ENCODE measurements around the gene FBLN1. TPM values are rescaled to one million over a fixed set of nuclear protein-coding genes. Genes with fewer than 3 reads are reported as not detected.
"Not testable (repeated sequence)": the region's sequence is repeated elsewhere in the genome, so short reads cannot be mapped to it uniquely, and the experiment has no call there.

Gene FBLN1
- total and polyA plus RNA-seq, 4 experiments from 2014 or later = not detected

GRCh38 chr22:45485261-45485660 lies 17.4 kb upstream of the FBLN1 start:
- ChIA-PET POLR2A (ENCODE audit: partially characterized antibody) (no interaction called here), CTCF (ENCODE audit: partially characterized antibody) (interaction anchor here (0.9 kb wide), 1 partner anchor 8 kb away, joined by 3 read pairs; no protein-coding TSS in a partner anchor)
- H3K4me1 ChIP-seq (ENCODE audit: insufficient read depth, low read length) = no peaks in the 10 kb centered on the region
- no peak overlapping the region for H3K4me3 ChIP-seq (ENCODE audit: low read length in 2 of 2)
- H3K36me3 ChIP-seq (ENCODE audit: insufficient read depth, low read length) = no peaks in the 10 kb centered on the region
- no peaks in the 10 kb centered on the region for H3K27me3 ChIP-seq (ENCODE audit: insufficient read depth, low read length)
- no peaks in the 10 kb centered on the region for H3K4me1 Mint-ChIP-seq
- no peaks in the 10 kb centered on the region for H3K36me3 Mint-ChIP-seq
- no peak overlapping the region for H3K27ac ChIP-seq (ENCODE audit: low read depth, low read length)
- H3K9me3 Mint-ChIP-seq = peaks cover 0 to 5% (median 0%) of the 10 kb centered on the region in 8 donors
- intact Hi-C loops (cut with micrococcal nuclease) = no loop called here
- no peak overlapping the region for H3K27ac Mint-ChIP-seq
- peaks cover 9 to 11% of the 10 kb centered on the region in 2 donors for H3K27me3 Mint-ChIP-seq
- no peak overlapping the region for H3K4me3 Mint-ChIP-seq
- H3K9me3 ChIP-seq (ENCODE audit: control insufficient read depth in 1 of 2, low read length in 2 of 2) = no peaks in the 10 kb centered on the region
- no peak for DNase-seq

GRCh38 chr22:45488764-45489370 lies 13.8 kb upstream of the FBLN1 start:
- peaks cover 13 to 15% of the 10 kb centered on the region in 2 donors for H3K27me3 Mint-ChIP-seq
- Histone ChIP-seq H3K4me3 (ENCODE audit: low read length in 2 of 2) (no peak overlapping the region), H3K27me3 (ENCODE audit: insufficient read depth, low read length) (no peaks in the 10 kb centered on the region), H3K36me3 (ENCODE audit: insufficient read depth, low read length) (no peaks in the 10 kb centered on the region), H3K27ac (ENCODE audit: low read depth, low read length) (no peak overlapping the region), H3K4me1 (ENCODE audit: insufficient read depth, low read length) (no peaks in the 10 kb centered on the region), H3K9me3 (ENCODE audit: control insufficient read depth in 1 of 2, low read length in 2 of 2) (no peaks in the 10 kb centered on the region)
- intact Hi-C loops (cut with micrococcal nuclease) = no loop called here
- H3K4me1 Mint-ChIP-seq = no peaks in the 10 kb centered on the region
- H3K9me3 Mint-ChIP-seq = no peaks in the 10 kb centered on the region
- no peaks in the 10 kb centered on the region for H3K36me3 Mint-ChIP-seq
- H3K4me3 Mint-ChIP-seq = no peak overlapping the region
- ChIA-PET POLR2A (ENCODE audit: partially characterized antibody) (no interaction called here), CTCF (ENCODE audit: partially characterized antibody) (interaction anchor here (0.6 kb wide), 1 partner anchor 381 kb away, joined by 3 read pairs; no protein-coding TSS in a partner anchor)
- no peak overlapping the region for H3K27ac Mint-ChIP-seq
- DNase-seq = no peak

- Histone ChIP-seq H3K4me1 (ENCODE audit: insufficient read depth, low read length) (no peaks in the 10 kb centered on the region), H3K36me3 (ENCODE audit: insufficient read depth, low read length) (no peaks in the 10 kb centered on the region), H3K27ac (ENCODE audit: low read depth, low read length) (no peak overlapping the region), H3K27me3 (ENCODE audit: insufficient read depth, low read length) (no peaks in the 10 kb centered on the region), H3K4me3 (ENCODE audit: low read length in 2 of 2) (no peak overlapping the region), H3K9me3 (ENCODE audit: control insufficient read depth in 1 of 2, low read length in 2 of 2) (no peaks in the 10 kb centered on the region)
- intact Hi-C loops (cut with micrococcal nuclease) = no loop called here
- ChIA-PET CTCF (ENCODE audit: partially characterized antibody) (no interaction called here), POLR2A (ENCODE audit: partially characterized antibody) (no interaction called here)
- Mint-ChIP-seq H3K4me3 (no peak overlapping the region), H3K4me1 (no peaks in the 10 kb centered on the region), H3K36me3 (no peaks in the 10 kb centered on the region), H3K27me3 (peaks cover 13 to 15% of the 10 kb centered on the region in 2 donors), H3K27ac (no peak overlapping the region), H3K9me3 (no peaks in the 10 kb centered on the region)
- no peak for DNase-seq
Observed at GRCh38 chr22:45490836-45491235, 11.8 kb upstream of the FBLN1 start.

GRCh38 chr22:45491841-45492240 lies 10.8 kb upstream of the FBLN1 start:
- H3K27me3 Mint-ChIP-seq = peaks cover 18 to 20% of the 10 kb centered on the region in 2 donors
- POLR2A ChIA-PET (ENCODE audit: partially characterized antibody) = no interaction called here

GRCh38 chr22:45493286-45493771 lies 9.4 kb upstream of the FBLN1 start:
- H3K36me3 Mint-ChIP-seq = no peaks in the 10 kb centered on the region
- no peaks in the 10 kb centered on the region for H3K36me3 ChIP-seq (ENCODE audit: insufficient read depth, low read length)
- POLR2A ChIA-PET (ENCODE audit: partially characterized antibody) = no interaction called here
- H3K27me3 ChIP-seq (ENCODE audit: insufficient read depth, low read length) = no peaks in the 10 kb centered on the region
- H3K4me1 Mint-ChIP-seq = peaks cover 0 to 4% (median 2%) of the 10 kb centered on the region in 4 donors
- no peak for DNase-seq
- intact Hi-C loops (cut with micrococcal nuclease) = no loop called here
- no peaks in the 10 kb centered on the region for H3K9me3 Mint-ChIP-seq
- no peaks in the 10 kb centered on the region for H3K4me1 ChIP-seq (ENCODE audit: insufficient read depth, low read length)
- no peak overlapping the region for H3K4me3 ChIP-seq (ENCODE audit: low read length in 2 of 2)
- H3K27ac Mint-ChIP-seq = peak overlapping the region in 1 of 7 donors; percentile 17
- CTCF ChIA-PET (ENCODE audit: partially characterized antibody) = interaction anchor here (1.3 kb wide), 1 partner anchor 9 kb away, joined by 3 read pairs; no protein-coding TSS in a partner anchor
- H3K27me3 Mint-ChIP-seq = peaks cover 18 to 26% of the 10 kb centered on the region in 2 donors
- H3K27ac ChIP-seq (ENCODE audit: low read depth, low read length) = no peak overlapping the region
- H3K9me3 ChIP-seq (ENCODE audit: control insufficient read depth in 1 of 2, low read length in 2 of 2) = no peaks in the 10 kb centered on the region
- peak overlapping the region in 1 of 8 donors; percentile 21 for H3K4me3 Mint-ChIP-seq

More at GRCh38 chr22:45491841-45492240, 10.8 kb upstream of the FBLN1 start:
- Mint-ChIP-seq H3K9me3 (no peaks in the 10 kb centered on the region), H3K36me3 (no peaks in the 10 kb centered on the region), H3K4me1 (no peaks in the 10 kb centered on the region), H3K27ac (no peak overlapping the region), H3K4me3 (no peak overlapping the region)
- Histone ChIP-seq H3K4me1 (ENCODE audit: insufficient read depth, low read length) (no peaks in the 10 kb centered on the region), H3K9me3 (ENCODE audit: control insufficient read depth in 1 of 2, low read length in 2 of 2) (no peaks in the 10 kb centered on the region), H3K27me3 (ENCODE audit: insufficient read depth, low read length) (no peaks in the 10 kb centered on the region), H3K36me3 (ENCODE audit: insufficient read depth, low read length) (no peaks in the 10 kb centered on the region), H3K4me3 (ENCODE audit: low read length in 2 of 2) (no peak overlapping the region), H3K27ac (ENCODE audit: low read depth, low read length) (no peak overlapping the region)
- no peak for DNase-seq
- CTCF ChIA-PET (ENCODE audit: partially characterized antibody) = no interaction called here
- intact Hi-C loops (cut with micrococcal nuclease) = no loop called here

GRCh38 chr22:45494306-45494705 lies 8.4 kb upstream of the FBLN1 start:
- H3K27ac Mint-ChIP-seq; intact Hi-C loops (cut with micrococcal nuclease); H3K9me3 Mint-ChIP-seq; H3K4me1 Mint-ChIP-seq; H3K36me3 ChIP-seq (ENCODE audit: insufficient read depth, low read length); H3K27ac ChIP-seq (ENCODE audit: low read depth, low read length); H3K4me1 ChIP-seq (ENCODE audit: insufficient read depth, low read length); DNase-seq; H3K4me3 Mint-ChIP-seq; H3K27me3 ChIP-seq (ENCODE audit: insufficient read depth, low read length); H3K4me3 ChIP-seq (ENCODE audit: low read length in 2 of 2); H3K9me3 ChIP-seq (ENCODE audit: control insufficient read depth in 1 of 2, low read length in 2 of 2); POLR2A ChIA-PET (ENCODE audit: partially characterized antibody); H3K36me3 Mint-ChIP-seq; CTCF ChIA-PET (ENCODE audit: partially characterized antibody): not testable (repeated sequence)
- peaks cover 20 to 29% of the 10 kb centered on the region in 2 donors for H3K27me3 Mint-ChIP-seq

GRCh38 chr22:45495616-45496015 lies 7.1 kb upstream of the FBLN1 start:
- POLR2A ChIA-PET (ENCODE audit: partially characterized antibody) = not testable (repeated sequence)

More at GRCh38 chr22:45495616-45496015, 7.1 kb upstream of the FBLN1 start:
- DNase-seq; H3K36me3 ChIP-seq (ENCODE audit: insufficient read depth, low read length); H3K9me3 Mint-ChIP-seq; H3K4me1 Mint-ChIP-seq; H3K9me3 ChIP-seq (ENCODE audit: control insufficient read depth in 1 of 2, low read length in 2 of 2); intact Hi-C loops (cut with micrococcal nuclease); H3K4me3 ChIP-seq (ENCODE audit: low read length in 2 of 2); H3K4me1 ChIP-seq (ENCODE audit: insufficient read depth, low read length); H3K27ac Mint-ChIP-seq; H3K27ac ChIP-seq (ENCODE audit: low read depth, low read length); H3K27me3 ChIP-seq (ENCODE audit: insufficient read depth, low read length); CTCF ChIA-PET (ENCODE audit: partially characterized antibody); H3K4me3 Mint-ChIP-seq; H3K36me3 Mint-ChIP-seq: not testable (repeated sequence)
- peaks cover 19 to 37% of the 10 kb centered on the region in 2 donors for H3K27me3 Mint-ChIP-seq

All from CD4-positive, alpha-beta memory T cell (primary cell).